Liver (tissue), 9 donors: Measurements from ENCODE around the gene LARGE1. TPM values are rescaled to one million over a fixed set of nuclear protein-coding genes. Genes with fewer than 3 reads are reported as not detected.

Experiments
- DNase-seq: peaks from one replicate; pipeline ENCODE4 v3.0.0-alpha.2; 2017; ENCODE audit warnings: low spot score
- H3K27ac ChIP-seq, 2 donors: one replicate each; pipeline ENCODE4 v1.7.0; 2013; ENCODE audit warnings: inconsistent platforms in 2 of 2, low read length in 2 of 2, control low read depth in 1 of 2, low read depth in 1 of 2, mild to moderate bottlenecking in 1 of 2
- H3K27me3 ChIP-seq, 4 donors: one replicate each; pipeline versions ENCODE4 v1.6.1 to v1.7.0; 2013; ENCODE audit warnings: low read length in 3 of 4, inconsistent platforms in 1 of 4, mild to moderate bottlenecking in 1 of 4, moderate library complexity in 1 of 4; ENCODE audit not compliant: control insufficient read depth in 4 of 4, insufficient read depth in 4 of 4
- H3K36me3 ChIP-seq, 4 donors: one replicate each; pipeline versions ENCODE4 v1.6.1 to v1.7.0; 2013; ENCODE audit warnings: low read length in 3 of 4, mild to moderate bottlenecking in 3 of 4, low read depth in 1 of 4, moderate library complexity in 1 of 4; ENCODE audit not compliant: control insufficient read depth in 4 of 4, insufficient read depth in 3 of 4
- H3K4me1 ChIP-seq, 4 donors: one replicate each; pipeline versions ENCODE4 v1.6.1 to v1.7.0; 2013; ENCODE audit warnings: low read length in 3 of 4, mild to moderate bottlenecking in 3 of 4, moderate library complexity in 1 of 4; ENCODE audit not compliant: control insufficient read depth in 4 of 4, insufficient read depth in 4 of 4
- H3K4me3 ChIP-seq, 3 donors: one replicate each; pipeline versions ENCODE4 v1.6.1 to v1.7.0; 2013; ENCODE audit warnings: low read length in 3 of 3, control low read depth in 1 of 3, low read depth in 1 of 3, mild to moderate bottlenecking in 1 of 3
- H3K9ac ChIP-seq, 2 donors: one replicate each; pipeline ENCODE4 v1.7.0; 2013; ENCODE audit warnings: low read length in 2 of 2, mild to moderate bottlenecking in 2 of 2, moderate library complexity in 2 of 2, control low read depth in 1 of 2, low read depth in 1 of 2
- H3K9me3 ChIP-seq, 4 donors: one replicate each; pipeline versions ENCODE4 v1.6.1 to v1.7.0; 2013; ENCODE audit warnings: low read length in 3 of 4; ENCODE audit not compliant: control insufficient read depth in 4 of 4
- ATF3 ChIP-seq: IDR thresholded peaks from 2 replicates; pipeline ENCODE4 v1.6.1; 2016; ENCODE audit warnings: antibody characterized with exemption
- EGR1 ChIP-seq, 2 donors: IDR thresholded peaks; 2 replicates each; pipeline ENCODE4 v1.6.1; 2016 to 2018; ENCODE audit warnings: antibody characterized with exemption in 2 of 2, low read depth in 2 of 2
- FOXA1 ChIP-seq: IDR thresholded peaks from 2 replicates; pipeline ENCODE4 v1.6.1; 2016; ENCODE audit warnings: antibody characterized with exemption
- FOXA2 ChIP-seq: IDR thresholded peaks from 2 replicates; pipeline ENCODE4 v1.6.1; 2016; ENCODE audit warnings: antibody characterized with exemption
- GABPA ChIP-seq, 2 donors: IDR thresholded peaks in 1 of 2; conservative IDR thresholded peaks in 1 of 2; 2 replicates each; pipeline ENCODE4 v1.6.1; 2016; ENCODE audit warnings: antibody characterized with exemption in 2 of 2, mild to moderate bottlenecking in 1 of 2, moderate library complexity in 1 of 2
- HNF4A ChIP-seq, 2 donors: conservative IDR thresholded peaks; 2 replicates each; pipeline ENCODE4 v1.6.1; 2016; ENCODE audit warnings: antibody characterized with exemption in 2 of 2, mild to moderate bottlenecking in 2 of 2
- HNF4G ChIP-seq: IDR thresholded peaks from 2 replicates; pipeline ENCODE4 v1.6.1; 2016; ENCODE audit warnings: antibody characterized with exemption
- JUND ChIP-seq, 2 donors: IDR thresholded peaks; 2 replicates each; pipeline ENCODE4 v1.6.1; 2016; ENCODE audit warnings: antibody characterized with exemption in 2 of 2
- NR2F2 ChIP-seq: IDR thresholded peaks from 2 replicates; pipeline ENCODE4 v1.6.1; 2016; ENCODE audit warnings: antibody characterized with exemption
- RAD21 ChIP-seq, 2 donors: IDR thresholded peaks; 2 replicates each; pipeline ENCODE4 v1.6.1; 2016; ENCODE audit warnings: antibody characterized with exemption in 2 of 2, mild to moderate bottlenecking in 2 of 2
- RXRA ChIP-seq, 2 donors: IDR thresholded peaks; 2 replicates each; pipeline ENCODE4 v1.6.1; 2017 to 2018; ENCODE audit warnings: antibody characterized with exemption in 2 of 2, mild to moderate bottlenecking in 1 of 2
- SP1 ChIP-seq: IDR thresholded peaks from 2 replicates; pipeline ENCODE4 v1.6.1; 2018; ENCODE audit warnings: antibody characterized with exemption, mild to moderate bottlenecking
- TAF1 ChIP-seq: conservative IDR thresholded peaks from 2 replicates; pipeline ENCODE4 v1.6.1; 2016; ENCODE audit warnings: antibody characterized with exemption, mild to moderate bottlenecking
- YY1 ChIP-seq: IDR thresholded peaks from 2 replicates; pipeline ENCODE4 v1.6.1; 2016; ENCODE audit warnings: antibody characterized with exemption, mild to moderate bottlenecking
- ZBTB33 ChIP-seq: IDR thresholded peaks from 2 replicates; pipeline ENCODE4 v1.6.1; 2016; ENCODE audit warnings: antibody characterized with exemption
- WGBS: extraction: QIAGEN DNeasy Blood & Tissue Kit; methylation state at CpG from one replicate; pipeline ENCODE4 v1.1.7; 2013; 5-methylcytosine and 5-hydroxymethylcytosine counted together
- polyA plus RNA-seq, 2 donors: library from polyadenylated mRNA; stranded (reverse) in 1 of 2; unstranded in 1 of 2; fragments of 200-250 nt in 1 of 2; fragments of >200 nt in 1 of 2; fragmentation: Nextera tagmentation in 1 of 2; extraction: Ambion mirVana in 1 of 2; gene quantifications; one replicate each; pipeline versions ENCODE4 v1.2.1 to v1.2.3, GENCODE V29; 2013 to 2015
- total RNA-seq, 2 donors: library from RNA; depleted of rRNA; stranded (reverse); fragments of >200 nt; gene quantifications; one replicate each; pipeline ENCODE4 v1.2.3, GENCODE V29; 2014
- TF ChIP-seq, protein P1 (sequence below): IDR thresholded peaks from 2 replicates; pipeline ENCODE4 v1.6.1; 2016; ENCODE audit warnings: antibody characterized with exemption
- TF ChIP-seq, protein P2 (sequence below): fragments of 150-350 bp; IDR thresholded peaks from 2 replicates; pipeline ENCODE4 v1.5.1; 2017; ENCODE audit warnings: improper control_type of control experiment, low read depth, low read length; ENCODE audit not compliant: missing input control
- TF ChIP-seq, protein P3 (sequence below): IDR thresholded peaks from 2 replicates; pipeline ENCODE4 v1.6.1; 2016; ENCODE audit warnings: antibody characterized with exemption, mild to moderate bottlenecking
- donor health status: healthy.
- donor health status: healthy.
- donor health status: healthy.
- donor health status: healthy.
- donor health status: healthy.

Gene LARGE1
- total and polyA plus RNA-seq, 4 donors, result 2.3 to 14.1 (median 5.7) TPM

- TF ChIP-seq, protein P1, sequence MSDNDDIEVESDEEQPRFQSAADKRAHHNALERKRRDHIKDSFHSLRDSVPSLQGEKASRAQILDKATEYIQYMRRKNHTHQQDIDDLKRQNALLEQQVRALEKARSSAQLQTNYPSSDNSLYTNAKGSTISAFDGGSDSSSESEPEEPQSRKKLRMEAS, result no peak
Measured at GRCh38 chr22:33330534-33330933, 589.7 kb downstream of the LARGE1 start (continued).

- no peak for DNase-seq
Measured at GRCh38 chr22:33329398-33329797, 590.9 kb downstream of the LARGE1 start.

More at GRCh38 chr22:33329398-33329797, 590.9 kb downstream of the LARGE1 start:
- TF ChIP-seq, protein P2, sequence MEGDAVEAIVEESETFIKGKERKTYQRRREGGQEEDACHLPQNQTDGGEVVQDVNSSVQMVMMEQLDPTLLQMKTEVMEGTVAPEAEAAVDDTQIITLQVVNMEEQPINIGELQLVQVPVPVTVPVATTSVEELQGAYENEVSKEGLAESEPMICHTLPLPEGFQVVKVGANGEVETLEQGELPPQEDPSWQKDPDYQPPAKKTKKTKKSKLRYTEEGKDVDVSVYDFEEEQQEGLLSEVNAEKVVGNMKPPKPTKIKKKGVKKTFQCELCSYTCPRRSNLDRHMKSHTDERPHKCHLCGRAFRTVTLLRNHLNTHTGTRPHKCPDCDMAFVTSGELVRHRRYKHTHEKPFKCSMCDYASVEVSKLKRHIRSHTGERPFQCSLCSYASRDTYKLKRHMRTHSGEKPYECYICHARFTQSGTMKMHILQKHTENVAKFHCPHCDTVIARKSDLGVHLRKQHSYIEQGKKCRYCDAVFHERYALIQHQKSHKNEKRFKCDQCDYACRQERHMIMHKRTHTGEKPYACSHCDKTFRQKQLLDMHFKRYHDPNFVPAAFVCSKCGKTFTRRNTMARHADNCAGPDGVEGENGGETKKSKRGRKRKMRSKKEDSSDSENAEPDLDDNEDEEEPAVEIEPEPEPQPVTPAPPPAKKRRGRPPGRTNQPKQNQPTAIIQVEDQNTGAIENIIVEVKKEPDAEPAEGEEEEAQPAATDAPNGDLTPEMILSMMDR, result no peak
- TF ChIP-seq YY1 (no peak), RXRA (IDR thresholded peaks at IDR 0.05) (no peak), RAD21 (IDR thresholded peaks at IDR 0.05) (no peak), JUND (IDR thresholded peaks at IDR 0.05) (no peak), GABPA (IDR thresholded peaks at IDR 0.05 in 1 of 2, conservative IDR thresholded peaks at IDR 0.05 in 1 of 2) (no peak), HNF4A (conservative IDR thresholded peaks at IDR 0.05) (no peak), NR2F2 (no peak), ATF3 (no peak), EGR1 (IDR thresholded peaks at IDR 0.05; ENCODE audit: low read depth in 2 of 2) (no peak), SP1 (no peak), TAF1 (no peak), FOXA2 (no peak), FOXA1 (no peak), ZBTB33 (no peak), HNF4G (no peak)
- TF ChIP-seq, protein P3, sequence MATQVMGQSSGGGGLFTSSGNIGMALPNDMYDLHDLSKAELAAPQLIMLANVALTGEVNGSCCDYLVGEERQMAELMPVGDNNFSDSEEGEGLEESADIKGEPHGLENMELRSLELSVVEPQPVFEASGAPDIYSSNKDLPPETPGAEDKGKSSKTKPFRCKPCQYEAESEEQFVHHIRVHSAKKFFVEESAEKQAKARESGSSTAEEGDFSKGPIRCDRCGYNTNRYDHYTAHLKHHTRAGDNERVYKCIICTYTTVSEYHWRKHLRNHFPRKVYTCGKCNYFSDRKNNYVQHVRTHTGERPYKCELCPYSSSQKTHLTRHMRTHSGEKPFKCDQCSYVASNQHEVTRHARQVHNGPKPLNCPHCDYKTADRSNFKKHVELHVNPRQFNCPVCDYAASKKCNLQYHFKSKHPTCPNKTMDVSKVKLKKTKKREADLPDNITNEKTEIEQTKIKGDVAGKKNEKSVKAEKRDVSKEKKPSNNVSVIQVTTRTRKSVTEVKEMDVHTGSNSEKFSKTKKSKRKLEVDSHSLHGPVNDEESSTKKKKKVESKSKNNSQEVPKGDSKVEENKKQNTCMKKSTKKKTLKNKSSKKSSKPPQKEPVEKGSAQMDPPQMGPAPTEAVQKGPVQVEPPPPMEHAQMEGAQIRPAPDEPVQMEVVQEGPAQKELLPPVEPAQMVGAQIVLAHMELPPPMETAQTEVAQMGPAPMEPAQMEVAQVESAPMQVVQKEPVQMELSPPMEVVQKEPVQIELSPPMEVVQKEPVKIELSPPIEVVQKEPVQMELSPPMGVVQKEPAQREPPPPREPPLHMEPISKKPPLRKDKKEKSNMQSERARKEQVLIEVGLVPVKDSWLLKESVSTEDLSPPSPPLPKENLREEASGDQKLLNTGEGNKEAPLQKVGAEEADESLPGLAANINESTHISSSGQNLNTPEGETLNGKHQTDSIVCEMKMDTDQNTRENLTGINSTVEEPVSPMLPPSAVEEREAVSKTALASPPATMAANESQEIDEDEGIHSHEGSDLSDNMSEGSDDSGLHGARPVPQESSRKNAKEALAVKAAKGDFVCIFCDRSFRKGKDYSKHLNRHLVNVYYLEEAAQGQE, result no peak
- TF ChIP-seq, protein P1, result no peak
- no peak overlapping the region for H3K27ac ChIP-seq
- H3K27me3 ChIP-seq, result no peaks in the 10 kb centered on the region
- H3K4me3 ChIP-seq, result no peak overlapping the region
- H3K9me3 ChIP-seq, result no peaks in the 10 kb centered on the region
- no peaks in the 10 kb centered on the region for H3K36me3 ChIP-seq
- H3K4me1 ChIP-seq, result peaks cover 0 to under 1% (median 0%) of the 10 kb centered on the region in 4 donors
- no peak overlapping the region for H3K9ac ChIP-seq
- 54% methylated on average over 3 of the region's 3 CpGs for WGBS
